Epithelial cell of proximal tubule (primary cell): ENCODE measurements around the gene ATG4D. TPM values are rescaled to one million over a fixed set of nuclear protein-coding genes. Genes with fewer than 3 reads are reported as not detected.
"Not testable (repeated sequence)": the region's sequence is repeated elsewhere in the genome, so short reads cannot be mapped to it uniquely, and the experiment has no call there.

ENCODE experiments used
- DNase-seq: peaks from one replicate; pipeline ENCODE4 v3.0.0-alpha.2; 2011; ENCODE audit warnings: low read depth
- H3K4me3 ChIP-seq: 2 replicates; pipeline ENCODE4 v1.5.1; 2011; ENCODE audit warnings: low read depth, mild to moderate bottlenecking, low read length
- CTCF ChIP-seq: conservative IDR thresholded peaks from 2 replicates; pipeline ENCODE4 v1.5.1; 2012; ENCODE audit warnings: low read depth, mild to moderate bottlenecking, low read length
- total RNA-seq: library from RNA; depleted of rRNA; stranded (reverse); fragments of >200 nt; gene quantifications from 2 replicates; pipeline ENCODE4 v1.2.3, GENCODE V29; 2015

ATG4D gene
- total RNA-seq, 1 donor from 2014 or later = 31.4 TPM

- no peak overlapping the region for H3K4me3 ChIP-seq
- no peak for DNase-seq
- no peak for TF ChIP-seq CTCF
These were observed 24.3 kb upstream of the ATG4D start for GRCh38 chr19:10519421-10519820.

GRCh38 chr19:10520652-10521318 lies 22.9 kb upstream of the ATG4D start:
- DNase-seq = no peak
- H3K4me3 ChIP-seq = no peak overlapping the region
- no peak for TF ChIP-seq CTCF

DNA sequence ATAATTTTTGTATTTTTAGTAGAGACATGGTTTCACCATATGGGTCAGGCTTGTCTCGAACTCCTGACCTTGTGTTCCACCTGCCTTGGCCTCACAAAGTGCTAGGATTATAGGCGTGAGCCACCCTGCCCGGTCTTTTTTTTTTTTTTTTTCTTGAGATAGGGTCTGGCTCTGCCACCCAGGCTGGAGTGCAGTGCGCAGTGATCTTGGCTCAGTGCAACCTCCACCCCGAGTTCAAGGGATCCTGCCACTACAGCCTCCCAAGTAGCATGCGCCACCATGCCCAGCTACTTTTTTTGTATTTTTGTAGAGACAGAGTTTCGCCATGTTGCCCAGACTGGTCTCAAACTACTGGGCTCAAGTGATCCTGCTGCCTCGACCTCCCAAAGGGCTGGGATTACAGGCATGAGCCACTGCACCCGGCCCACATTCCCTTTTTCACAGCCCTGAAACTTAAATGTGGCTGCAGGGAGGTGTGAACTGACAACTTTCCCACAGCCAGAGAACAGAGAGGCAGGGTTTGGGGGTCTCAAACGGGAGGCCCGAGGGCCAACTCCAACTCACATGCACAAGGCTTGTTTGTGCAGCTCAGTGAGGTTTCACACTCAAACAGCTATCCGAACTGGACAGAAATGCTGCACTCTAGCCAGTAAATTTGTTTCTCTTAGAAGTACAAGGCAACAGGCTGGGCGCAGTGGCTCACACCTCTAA lies 22.1 kb upstream of the ATG4D start:
- TF ChIP-seq CTCF = no peak
- no peak overlapping the region for H3K4me3 ChIP-seq
- DNase-seq = no peak

DNA sequence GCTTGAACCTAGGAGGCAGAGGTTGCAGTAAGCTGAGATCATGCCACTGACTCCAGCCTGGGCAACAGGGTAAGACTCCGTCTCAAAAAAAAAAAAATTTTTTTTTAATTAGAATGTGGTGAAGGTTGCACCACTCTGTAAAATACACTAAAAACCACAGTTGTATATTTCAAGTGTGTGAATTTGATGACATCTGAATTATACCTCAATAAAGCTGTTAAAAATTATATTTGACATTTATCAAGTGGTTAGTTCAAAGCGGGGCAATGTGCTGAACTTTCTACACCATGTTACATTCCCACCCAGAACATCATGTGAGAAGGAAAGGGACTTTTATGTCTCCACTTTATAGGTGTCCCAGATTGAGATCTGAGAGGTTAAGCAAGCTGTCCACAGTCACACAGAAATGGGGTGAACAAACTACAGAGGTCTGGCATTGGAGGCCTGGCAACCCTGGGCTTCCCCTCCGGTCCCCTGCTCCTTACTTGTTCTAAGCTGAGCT lies 20.5 kb upstream of the ATG4D start:
- H3K4me3 ChIP-seq = no peak overlapping the region
- DNase-seq = no peak
- TF ChIP-seq CTCF = no peak

- DNase-seq = no peak
- TF ChIP-seq CTCF = no peak
- no peak overlapping the region for H3K4me3 ChIP-seq
These were observed 18.1 kb upstream of the ATG4D start for GRCh38 chr19:10525636-10526035.

DNA sequence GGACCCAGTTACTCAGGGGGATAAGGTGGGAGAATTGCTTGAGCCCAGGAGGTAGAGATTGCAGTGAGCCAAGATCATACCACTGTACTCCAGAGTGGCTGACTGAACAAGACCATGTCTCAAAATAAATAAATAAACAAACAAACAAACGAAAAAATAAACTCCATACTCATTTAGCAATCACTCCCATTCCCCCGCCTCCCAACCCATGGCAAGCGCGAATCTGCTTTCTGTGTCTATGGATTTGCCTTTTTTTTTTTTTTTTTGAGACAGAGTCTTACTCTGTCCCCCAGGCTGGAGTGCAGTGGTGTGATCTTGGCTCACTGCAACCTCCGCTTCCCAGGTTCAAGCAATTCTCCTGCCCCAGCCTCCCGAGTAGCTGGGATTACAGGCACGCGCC lies 16.8 kb upstream of the ATG4D start:
- not testable (repeated sequence) for DNase-seq, H3K4me3 ChIP-seq

GRCh38 chr19:10532457-10532856 lies 11.2 kb upstream of the ATG4D start:
- no peak overlapping the region for H3K4me3 ChIP-seq
- no peak for DNase-seq
- TF ChIP-seq CTCF = no peak
